GM10847 (cell line): ENCODE measurements around the gene MAST4.

Experiments
- POLR2A ChIP-seq: IDR thresholded peaks from 2 replicates; pipeline ENCODE4 v1.6.1; 2011; ENCODE audit not compliant: insufficient read length; ENCODE audit errors: extremely low read depth

MAST4 gene

GRCh38 chr5:67025457-67025856 lies 429.3 kb downstream of the MAST4 start:
- no peak for TF ChIP-seq POLR2A

GRCh38 chr5:67026278-67026677 lies 430.1 kb downstream of the MAST4 start:
- no peak for TF ChIP-seq POLR2A

- TF ChIP-seq POLR2A = no peak
These were observed 431.0 kb downstream of the MAST4 start for GRCh38 chr5:67027171-67027570.

GRCh38 chr5:67028371-67028770 lies 432.2 kb downstream of the MAST4 start:
- TF ChIP-seq POLR2A = no peak

GRCh38 chr5:67028941-67029340 lies 432.7 kb downstream of the MAST4 start:
- TF ChIP-seq POLR2A = no peak

GRCh38 chr5:67029481-67029880 lies 433.3 kb downstream of the MAST4 start:
- TF ChIP-seq POLR2A = no peak

- TF ChIP-seq POLR2A = no peak
These were observed 434.3 kb downstream of the MAST4 start for GRCh38 chr5:67030289-67031056.

GRCh38 chr5:67031057-67031443 lies 434.9 kb downstream of the MAST4 start:
- TF ChIP-seq POLR2A = no peak

GRCh38 chr5:67031692-67032091 lies 435.5 kb downstream of the MAST4 start:
- no peak for TF ChIP-seq POLR2A

- no peak for TF ChIP-seq POLR2A
These were observed 436.9 kb downstream of the MAST4 start for GRCh38 chr5:67032921-67033664.

GRCh38 chr5:67033880-67034651 lies 437.9 kb downstream of the MAST4 start:
- TF ChIP-seq POLR2A = no peak

GRCh38 chr5:67035098-67035740 lies 439.0 kb downstream of the MAST4 start:
- TF ChIP-seq POLR2A = no peak

- no peak for TF ChIP-seq POLR2A
These were observed 441.0 kb downstream of the MAST4 start for GRCh38 chr5:67037171-67037570.

GRCh38 chr5:67038817-67039603 lies 442.8 kb downstream of the MAST4 start:
- no peak for TF ChIP-seq POLR2A
